K562 (cell line): ENCODE results near the gene FRMD4A.

ENCODE experiments used
- ARID3B ChIP-seq: fragments of 250-450 bp; sonication (Bioruptor Pico); IDR thresholded peaks from 2 replicates; pipeline ENCODE4 v1.4.0; 2020; ENCODE audit warnings: borderline replicate concordance
- MAX ChIP-seq: sonication (generic); formaldehyde crosslinking; IDR thresholded peaks from 2 replicates; pipeline ENCODE4 v1.9.0; 2022; ENCODE audit warnings: mild to moderate bottlenecking, missing genetic modification reagents
- ZNF133 ChIP-seq: fragments of 250-450 bp; sonication (Bioruptor Pico); IDR thresholded peaks from 2 replicates; pipeline ENCODE4 v1.4.0; 2020; ENCODE audit warnings: mild to moderate bottlenecking
- ZNF274 ChIP-seq: IDR thresholded peaks from 2 replicates; pipeline ENCODE4 v1.6.1; 2011; ENCODE audit warnings: low read depth, mild to moderate bottlenecking, low read length, moderate library complexity, borderline replicate concordance

- TF ChIP-seq ARID3B (no peak), ZNF274 (no peak), MAX (CRISPR knock-in tag) (no peak), ZNF133 (CRISPR knock-in tag) (no peak)
Observed at GRCh38 chr10:14181567-14181936, 149.2 kb downstream of the FRMD4A start.
